ENCODE data around the gene ST6GAL1. TPM values are rescaled to one million over a fixed set of nuclear protein-coding genes. Genes with fewer than 3 reads are reported as not detected.

Gene ST6GAL1
- total and polyA plus RNA-seq, 10 of the 15 experiments (the other 5 are each of a cell fraction or from before 2014, with no cell fraction given) = 74.2 to 248 (median 149) TPM

- TF ChIP-seq CEBPZ (IDR thresholded peaks at IDR 0.05; ENCODE audit: low read depth, low read length) (no peak), LARP7 (IDR thresholded peaks at IDR 0.05) (no peak), MTA3 (IDR thresholded peaks at IDR 0.05; ENCODE audit: borderline replicate concordance, low read length) (no peak)
Measured at GRCh38 chr3:186923241-186923640, 7.1 kb upstream of the ST6GAL1 start (continued).

- Histone ChIP-seq H4K20me1 (ENCODE audit: control insufficient read depth, insufficient read depth) (no peaks in the 10 kb centered on the region), H3K9ac (ENCODE audit: control insufficient read depth, insufficient read depth, low read length) (no peak overlapping the region), H3K27ac (ENCODE audit: control insufficient read depth, insufficient read depth) (no peak overlapping the region), H3K4me2 (ENCODE audit: control insufficient read depth, insufficient read depth) (no peak overlapping the region), H3K4me1 (ENCODE audit: control insufficient read depth, insufficient read depth, low read length) (no peaks in the 10 kb centered on the region), H3K4me3 (no peak overlapping the region), H3K36me3 (ENCODE audit: control insufficient read depth in 2 of 2, insufficient read depth in 2 of 2, low read length in 1 of 2) (no peaks in the 10 kb centered on the region), H2AFZ (ENCODE audit: control insufficient read depth, low read depth, low read length) (no peak overlapping the region), H3K27me3 (replicated peaks in 1 of 2; ENCODE audit: control insufficient read depth in 2 of 2, insufficient read depth in 2 of 2, low read length in 1 of 2) (no peaks in the 10 kb centered on the region), H3K9me3 (replicated peaks; ENCODE audit: control insufficient read depth, insufficient read depth, low read length) (no peaks in the 10 kb centered on the region), H3K79me2 (ENCODE audit: control insufficient read depth, insufficient read depth, low read length) (peaks cover 4% of the 10 kb centered on the region)
- no TSS peak for BruUV-seq (replicated peaks)
- ChIA-PET POLR2A (interaction anchor here (0.7 kb wide), 1 partner anchor 111 kb away, joined by 3 read pairs; no protein-coding TSS in a partner anchor), SMC1A (ENCODE audit: uncharacterized antibody, unreplicated experiment) (interaction anchor here (1.3 kb wide), 1 partner anchor 77 kb away, joined by 3 read pairs; no protein-coding TSS in a partner anchor), CTCF (interaction anchor here (1.7 kb wide), 1 partner anchor 10 kb away, joined by 4 read pairs; no protein-coding TSS in a partner anchor), RAD21 (ENCODE audit: unreplicated experiment) (interaction anchor here (1.0 kb wide), 1 partner anchor 106 kb away, joined by 3 read pairs; no protein-coding TSS in a partner anchor)
- WGBS (ENCODE audit: insufficient coverage, insufficient replicate concordance, low lambda C conversion rate, missing lambda C conversion rate) = 46% methylated on average over 1 of the region's 1 CpG
- no peak for DNase-seq (ENCODE audit: low read depth, low spot score)
- no peak for TF ChIP-seq FOXK2 (IDR thresholded peaks at IDR 0.05)
- TF ChIP-seq RAD21 (IDR thresholded peaks at IDR 0.05; ENCODE audit: insufficient read depth, low read depth, low read length) = no peak
- TF ChIP-seq ASH2L (IDR thresholded peaks at IDR 0.05; ENCODE audit: borderline replicate concordance, low read depth) = no peak
- TF ChIP-seq POLR2AphosphoS2 (IDR thresholded peaks at IDR 0.05; ENCODE audit: low read depth, low read length) = no peak
- no peak for TF ChIP-seq EP300 (IDR thresholded peaks at IDR 0.05; ENCODE audit: borderline replicate concordance in 1 of 2, control insufficient read depth in 1 of 2, low read depth in 2 of 2, low read length in 2 of 2)
- no peak for TF ChIP-seq MTA2 (IDR thresholded peaks at IDR 0.05; ENCODE audit: low read depth)
- no peak for TF ChIP-seq TAF1 (IDR thresholded peaks at IDR 0.05; ENCODE audit: borderline replicate concordance, low read depth, low read length)
- no peak for TF ChIP-seq HDGF (IDR thresholded peaks at IDR 0.05)
- no peak for TF ChIP-seq NR2C2 (IDR thresholded peaks at IDR 0.05; ENCODE audit: borderline replicate concordance, control insufficient read depth, insufficient read length, low read depth)
- no peak for TF ChIP-seq NR2F1 (conservative IDR thresholded peaks at IDR 0.05)
- no peak for TF ChIP-seq DPF2 (IDR thresholded peaks at IDR 0.05)
- no peak for TF ChIP-seq IKZF1 (conservative IDR thresholded peaks at IDR 0.05)
- no peak for TF ChIP-seq IRF4 (IDR thresholded peaks at IDR 0.05; ENCODE audit: low read depth, low read length)
- ATAC-seq = no peak
- FAIRE-seq = no peak
- in situ Hi-C loops (cut with MboI) (loop anchor here (5.0 kb wide), 1 partner anchor 74 kb away; no protein-coding TSS in a partner anchor), intact Hi-C loops (cut with micrococcal nuclease; ENCODE audit: unreplicated experiment) (no loop called here)
Measured at GRCh38 chr3:186925826-186926225, 4.5 kb upstream of the ST6GAL1 start.

Measured in GM12878 (cell line).